ENCODE results near the gene FSTL4. TPM values are rescaled to one million over a fixed set of nuclear protein-coding genes. Genes with fewer than 3 reads are reported as not detected.

Gene FSTL4
- total RNA-seq, 1 donor from 2014 or later: 11.3 TPM

DNA sequence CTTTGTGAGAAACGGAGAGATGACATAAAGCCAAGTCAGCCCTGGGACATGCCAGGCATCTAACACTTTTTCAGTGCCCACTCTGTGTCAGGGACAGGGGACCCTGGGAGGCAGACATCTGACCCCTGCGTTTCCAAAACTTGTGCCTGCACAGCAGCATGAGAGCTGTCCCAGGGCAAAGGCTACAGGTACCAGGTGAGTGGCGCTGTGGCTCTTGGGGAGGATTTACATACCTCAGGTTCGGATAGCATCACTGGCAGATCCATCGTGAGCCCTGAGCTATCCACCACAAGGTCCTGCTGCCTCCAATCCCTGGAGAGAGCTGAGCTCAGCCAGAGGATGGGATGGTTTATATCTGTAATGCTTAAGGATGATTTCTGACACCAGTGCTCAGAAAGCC, 52.4 kb downstream of the FSTL4 start:
- no peak overlapping the region for H3K4me3 Mint-ChIP-seq
- TF ChIP-seq, protein P1, sequence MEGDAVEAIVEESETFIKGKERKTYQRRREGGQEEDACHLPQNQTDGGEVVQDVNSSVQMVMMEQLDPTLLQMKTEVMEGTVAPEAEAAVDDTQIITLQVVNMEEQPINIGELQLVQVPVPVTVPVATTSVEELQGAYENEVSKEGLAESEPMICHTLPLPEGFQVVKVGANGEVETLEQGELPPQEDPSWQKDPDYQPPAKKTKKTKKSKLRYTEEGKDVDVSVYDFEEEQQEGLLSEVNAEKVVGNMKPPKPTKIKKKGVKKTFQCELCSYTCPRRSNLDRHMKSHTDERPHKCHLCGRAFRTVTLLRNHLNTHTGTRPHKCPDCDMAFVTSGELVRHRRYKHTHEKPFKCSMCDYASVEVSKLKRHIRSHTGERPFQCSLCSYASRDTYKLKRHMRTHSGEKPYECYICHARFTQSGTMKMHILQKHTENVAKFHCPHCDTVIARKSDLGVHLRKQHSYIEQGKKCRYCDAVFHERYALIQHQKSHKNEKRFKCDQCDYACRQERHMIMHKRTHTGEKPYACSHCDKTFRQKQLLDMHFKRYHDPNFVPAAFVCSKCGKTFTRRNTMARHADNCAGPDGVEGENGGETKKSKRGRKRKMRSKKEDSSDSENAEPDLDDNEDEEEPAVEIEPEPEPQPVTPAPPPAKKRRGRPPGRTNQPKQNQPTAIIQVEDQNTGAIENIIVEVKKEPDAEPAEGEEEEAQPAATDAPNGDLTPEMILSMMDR (conservative IDR thresholded peaks at IDR 0.05): no peak
- peaks cover 19% of the 10 kb centered on the region for H3K27me3 Mint-ChIP-seq
- no peaks in the 10 kb centered on the region for H3K36me3 Mint-ChIP-seq
- no peak for DNase-seq (ENCODE audit: extremely low spot score, unreplicated experiment)
- no peaks in the 10 kb centered on the region for H3K9me3 Mint-ChIP-seq
- H3K4me1 Mint-ChIP-seq (ENCODE audit: unreplicated experiment): peaks cover 14% of the 10 kb centered on the region
- H3K27ac Mint-ChIP-seq: no peak overlapping the region

DNA sequence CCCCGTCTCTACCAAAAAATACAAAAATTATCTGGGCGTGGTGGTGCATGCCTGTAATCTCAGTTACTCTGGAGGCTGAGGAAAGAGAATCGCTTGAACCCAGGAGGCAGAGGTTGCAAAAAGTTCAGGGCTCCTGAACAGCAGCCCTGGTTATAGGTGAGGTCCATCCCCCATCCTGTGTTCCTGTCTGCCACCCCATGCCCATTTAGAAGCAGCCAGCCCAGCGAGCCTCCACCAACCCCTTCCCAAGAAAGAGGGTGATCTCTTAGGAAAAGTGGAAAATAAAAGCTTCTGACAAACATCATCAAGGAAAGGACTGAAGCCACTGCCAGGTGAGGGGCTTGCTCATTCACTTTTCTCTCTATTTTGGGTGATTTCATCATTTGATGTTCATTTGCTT, 55.8 kb downstream of the FSTL4 start:
- no peak overlapping the region for H3K27ac Mint-ChIP-seq
- H3K9me3 Mint-ChIP-seq: no peaks in the 10 kb centered on the region
- DNase-seq (ENCODE audit: extremely low spot score, unreplicated experiment): no peak
- H3K27me3 Mint-ChIP-seq: peaks cover 9% of the 10 kb centered on the region
- peaks cover 6% of the 10 kb centered on the region for H3K4me1 Mint-ChIP-seq (ENCODE audit: unreplicated experiment)
- no peak overlapping the region for H3K4me3 Mint-ChIP-seq
- TF ChIP-seq, protein P1 (conservative IDR thresholded peaks at IDR 0.05): no peak
- H3K36me3 Mint-ChIP-seq: no peaks in the 10 kb centered on the region

DNA sequence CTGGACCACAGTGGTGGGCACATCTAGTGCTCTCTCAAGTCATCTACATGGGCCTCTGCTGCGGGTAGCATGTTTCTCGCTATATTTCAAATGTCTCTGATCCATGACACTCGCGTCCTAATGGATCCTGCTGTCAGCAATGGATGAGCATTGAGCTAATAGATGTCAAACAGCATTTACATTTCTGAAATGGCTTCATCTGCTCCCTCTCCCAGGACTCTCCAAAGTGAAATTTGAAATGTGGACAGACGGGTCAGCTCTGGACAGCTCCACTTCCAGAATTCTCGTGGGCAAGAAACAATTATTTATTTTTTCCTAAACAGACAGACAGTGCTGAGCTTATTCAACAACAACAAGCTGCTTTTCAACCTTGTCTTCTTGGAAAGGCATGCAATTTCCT, 58.1 kb downstream of the FSTL4 start:
- DNase-seq (ENCODE audit: extremely low spot score, unreplicated experiment): no peak
- Mint-ChIP-seq H3K27ac (no peak overlapping the region), H3K4me3 (no peak overlapping the region), H3K9me3 (no peaks in the 10 kb centered on the region), H3K36me3 (no peaks in the 10 kb centered on the region), H3K27me3 (peaks cover 9% of the 10 kb centered on the region), H3K4me1 (ENCODE audit: unreplicated experiment) (peaks cover 2% of the 10 kb centered on the region)
- TF ChIP-seq, protein P1 (conservative IDR thresholded peaks at IDR 0.05): no peak

DNA sequence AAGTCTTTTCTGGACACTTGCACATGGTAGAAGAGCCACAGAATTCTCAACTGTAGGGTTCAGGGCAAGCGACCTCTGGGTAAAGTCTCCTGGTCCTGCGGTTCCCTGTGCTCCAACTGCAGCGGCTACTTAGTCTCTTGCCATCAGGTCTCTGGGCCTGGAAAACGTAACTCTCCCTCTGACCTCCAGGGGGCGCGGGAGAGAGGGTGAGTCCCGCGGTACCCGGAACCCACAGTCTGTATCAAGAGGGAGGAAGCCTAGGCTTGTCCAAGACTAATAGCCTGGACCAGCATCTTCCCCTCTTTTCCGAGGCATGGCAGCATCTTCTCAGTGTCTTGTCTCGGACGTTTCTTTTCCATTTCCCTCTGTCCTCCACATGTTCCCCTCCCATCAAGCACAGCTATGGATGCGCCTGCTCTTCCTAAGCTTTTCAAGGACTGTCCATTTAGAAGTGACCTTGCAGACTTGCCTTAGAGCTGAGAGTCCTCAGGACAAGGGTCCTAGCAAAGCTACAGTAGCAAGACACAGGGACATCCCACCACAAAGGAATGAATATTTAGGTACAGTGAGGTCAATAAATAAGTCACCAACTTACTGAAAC, 59.3 kb downstream of the FSTL4 start:
- Mint-ChIP-seq H3K4me3 (no peak overlapping the region), H3K27me3 (peaks cover 6% of the 10 kb centered on the region), H3K36me3 (no peaks in the 10 kb centered on the region), H3K27ac (no peak overlapping the region), H3K4me1 (ENCODE audit: unreplicated experiment) (no peaks in the 10 kb centered on the region), H3K9me3 (no peaks in the 10 kb centered on the region)
- DNase-seq (ENCODE audit: extremely low spot score, unreplicated experiment): no peak
- TF ChIP-seq, protein P1 (conservative IDR thresholded peaks at IDR 0.05): peak; percentile 80

DNA sequence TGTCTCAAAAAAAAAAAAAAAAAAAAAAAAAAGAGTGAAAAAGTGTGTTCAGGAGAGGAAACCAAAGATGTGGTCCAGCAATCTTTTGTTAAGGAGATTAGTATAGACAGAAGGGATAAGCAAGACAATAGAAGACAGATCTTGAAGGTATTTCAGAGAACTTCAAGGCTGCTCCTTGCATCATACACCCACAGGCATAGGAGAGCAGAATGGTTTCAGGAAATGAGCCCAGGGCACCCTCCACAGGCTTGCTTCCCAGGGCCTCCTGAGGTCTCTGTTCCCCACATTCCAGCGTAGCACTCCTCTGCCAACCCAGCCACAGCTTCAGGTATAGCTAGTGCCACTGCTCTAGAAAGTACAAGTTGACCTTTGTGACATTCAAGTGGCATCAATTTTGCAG, 65.8 kb downstream of the FSTL4 start:
- Mint-ChIP-seq H3K4me1 (ENCODE audit: unreplicated experiment) (no peaks in the 10 kb centered on the region), H3K27ac (no peak overlapping the region), H3K27me3 (no peaks in the 10 kb centered on the region), H3K36me3 (peaks cover 11% of the 10 kb centered on the region), H3K4me3 (no peak overlapping the region), H3K9me3 (no peaks in the 10 kb centered on the region)
- DNase-seq (ENCODE audit: extremely low spot score, unreplicated experiment): no peak
- TF ChIP-seq, protein P1 (conservative IDR thresholded peaks at IDR 0.05): no peak

DNA sequence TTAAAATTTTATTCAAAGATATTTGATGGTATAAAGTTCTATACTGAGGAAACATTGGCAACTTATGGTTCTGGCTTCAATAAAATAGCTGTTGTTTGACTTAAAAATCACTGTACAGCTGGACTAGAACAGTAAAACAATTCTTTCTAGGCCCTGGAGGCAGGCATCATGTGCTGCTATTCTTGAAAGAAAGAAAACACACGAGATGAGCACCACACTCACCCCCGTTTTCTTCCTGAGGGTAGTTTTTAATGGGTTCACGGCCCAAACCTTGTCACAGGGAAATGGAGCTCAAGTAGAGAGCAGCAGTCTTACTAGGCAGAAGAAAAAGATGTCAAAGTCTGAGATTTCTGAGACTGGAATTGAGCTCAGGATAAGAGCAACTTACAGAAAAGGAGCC, 68.0 kb downstream of the FSTL4 start:
- no peaks in the 10 kb centered on the region for H3K27me3 Mint-ChIP-seq
- no peak overlapping the region for H3K4me3 Mint-ChIP-seq
- no peaks in the 10 kb centered on the region for H3K9me3 Mint-ChIP-seq
- no peak overlapping the region for H3K27ac Mint-ChIP-seq
- TF ChIP-seq, protein P1 (conservative IDR thresholded peaks at IDR 0.05): no peak
- no peaks in the 10 kb centered on the region for H3K4me1 Mint-ChIP-seq (ENCODE audit: unreplicated experiment)
- H3K36me3 Mint-ChIP-seq: peaks cover 11% of the 10 kb centered on the region
- no peak for DNase-seq (ENCODE audit: extremely low spot score, unreplicated experiment)

Measured in type B pancreatic cell (in vitro differentiated cells).